Measurements from ENCODE around the gene MAPRE2. TPM values are rescaled to one million over a fixed set of nuclear protein-coding genes. Genes with fewer than 3 reads are reported as not detected.

The MAPRE2 gene
- total RNA-seq, 1 experiment from 2014 or later: 29.4 TPM

DNA sequence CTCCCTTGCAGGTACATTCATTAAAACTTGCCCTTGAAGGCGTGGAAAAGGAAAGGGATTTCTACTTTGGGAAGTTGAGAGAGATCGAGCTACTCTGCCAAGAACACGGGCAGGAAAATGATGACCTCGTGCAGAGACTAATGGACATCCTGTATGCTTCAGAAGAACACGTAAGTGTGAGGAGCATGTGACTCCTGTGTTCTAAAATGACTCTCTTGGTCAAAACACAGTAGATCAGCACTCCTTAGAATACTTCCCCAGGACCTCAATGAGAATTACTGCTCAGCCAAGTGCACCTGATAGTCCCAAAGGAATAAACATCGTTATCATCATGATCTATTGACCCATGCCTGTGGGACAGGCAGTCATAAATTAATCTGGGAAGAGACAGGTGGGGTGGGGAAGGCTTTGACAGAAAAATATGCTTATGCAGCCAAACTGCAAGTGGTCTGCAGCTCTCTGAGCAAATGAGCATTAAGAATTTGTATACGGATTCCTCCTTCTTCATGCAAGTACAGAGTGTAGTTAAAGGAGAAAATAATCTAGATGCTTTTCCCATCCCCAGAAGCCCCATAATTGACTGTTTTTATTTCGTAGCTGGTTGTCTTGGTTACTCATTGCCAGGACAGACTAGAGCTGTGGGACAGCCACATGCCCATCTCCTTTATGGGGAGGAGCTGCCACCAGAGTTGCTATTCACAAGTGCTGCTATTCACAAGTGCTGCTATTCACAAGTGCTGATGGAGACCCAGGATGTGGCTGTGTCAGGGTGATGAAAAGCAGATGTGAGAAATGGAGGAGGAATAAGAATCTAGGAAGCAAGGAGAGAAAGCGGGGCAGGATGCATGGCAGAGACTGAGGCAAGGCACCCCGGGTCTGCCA is 91.0 kb downstream of the MAPRE2 start:
- Histone ChIP-seq H2BK12ac (ENCODE audit: insufficient read length, low read depth, low read length) (no peak overlapping the region), H2AK5ac (ENCODE audit: insufficient read length, low read length) (no peak overlapping the region), H3T11ph (ENCODE audit: low read length) (no peak overlapping the region), H3K79me2 (ENCODE audit: insufficient read depth, low read length) (no peaks in the 10 kb centered on the region), H3K9me3 (ENCODE audit: control insufficient read depth, low read depth, low read length) (no peaks in the 10 kb centered on the region), H4K8ac (replicated peaks; ENCODE audit: insufficient read length, low read depth, low read length) (no peak overlapping the region), H2BK5ac (ENCODE audit: insufficient read length, low read length) (no peak overlapping the region), H2AFZ (ENCODE audit: low read length) (no peak overlapping the region), H4K20me1 (ENCODE audit: control insufficient read depth, insufficient read depth, insufficient read length) (no peaks in the 10 kb centered on the region), H3K18ac (ENCODE audit: insufficient read length, low read depth, low read length) (no peak overlapping the region), H2BK20ac (ENCODE audit: low read depth, low read length, poor library complexity, severe bottlenecking) (no peak overlapping the region), H3K4me2 (ENCODE audit: insufficient read depth, insufficient read length, low read length) (no peak overlapping the region), H2BK120ac (ENCODE audit: low read depth, low read length, poor library complexity, severe bottlenecking) (no peak overlapping the region), H3K27me3 (ENCODE audit: insufficient read depth, low read length) (no peaks in the 10 kb centered on the region), H4K5ac (ENCODE audit: insufficient read length, low read depth, low read length) (no peak overlapping the region), H3K14ac (ENCODE audit: insufficient read depth, low read length) (no peak overlapping the region), H3K23ac (ENCODE audit: insufficient read length, low read depth, low read length) (no peak overlapping the region), H2BK15ac (ENCODE audit: low read depth, low read length) (no peak overlapping the region), H3K9ac (ENCODE audit: extremely low read depth, insufficient read length, low read length) (no peak overlapping the region), H3K4me1 (ENCODE audit: insufficient read depth, low read length) (no peaks in the 10 kb centered on the region; the same call in 1 of the 2 replicates), H3K27ac (ENCODE audit: insufficient read length, low read depth, low read length) (no peak overlapping the region), H3K23me2 (ENCODE audit: insufficient read length, low read depth, low read length, poor library complexity, severe bottlenecking) (no peaks in the 10 kb centered on the region), H3K56ac (ENCODE audit: insufficient read length, low read depth, low read length) (no peak overlapping the region), H3K4ac (ENCODE audit: low read depth, low read length) (no peak overlapping the region), H4K91ac (ENCODE audit: insufficient read length, low read depth, low read length) (no peak overlapping the region), H3K79me1 (ENCODE audit: insufficient read depth, low read depth, low read length, poor library complexity, severe bottlenecking) (no peaks in the 10 kb centered on the region)
- Mint-ChIP-seq H3K4me1 (peaks cover 3 to 9% of the 10 kb centered on the region in 2 experiments), H3K27me3 (ENCODE audit: low read depth) (no peaks in the 10 kb centered on the region), H3K9me3 (no peaks in the 10 kb centered on the region), H3K27ac (peak overlapping the region in 1 of 3 experiments; percentile 43; a peak in 1 of 7 replicates), H3K4me3 (no peak overlapping the region), H3K36me3 (ENCODE audit: insufficient read depth in 1 of 3, low read depth in 3 of 3) (peaks cover 14 to 17% (median 16%) of the 10 kb centered on the region in 3 experiments; a peak in 6 of 7 replicates)
- DNase-seq: no peak
- TF ChIP-seq, protein P1, sequence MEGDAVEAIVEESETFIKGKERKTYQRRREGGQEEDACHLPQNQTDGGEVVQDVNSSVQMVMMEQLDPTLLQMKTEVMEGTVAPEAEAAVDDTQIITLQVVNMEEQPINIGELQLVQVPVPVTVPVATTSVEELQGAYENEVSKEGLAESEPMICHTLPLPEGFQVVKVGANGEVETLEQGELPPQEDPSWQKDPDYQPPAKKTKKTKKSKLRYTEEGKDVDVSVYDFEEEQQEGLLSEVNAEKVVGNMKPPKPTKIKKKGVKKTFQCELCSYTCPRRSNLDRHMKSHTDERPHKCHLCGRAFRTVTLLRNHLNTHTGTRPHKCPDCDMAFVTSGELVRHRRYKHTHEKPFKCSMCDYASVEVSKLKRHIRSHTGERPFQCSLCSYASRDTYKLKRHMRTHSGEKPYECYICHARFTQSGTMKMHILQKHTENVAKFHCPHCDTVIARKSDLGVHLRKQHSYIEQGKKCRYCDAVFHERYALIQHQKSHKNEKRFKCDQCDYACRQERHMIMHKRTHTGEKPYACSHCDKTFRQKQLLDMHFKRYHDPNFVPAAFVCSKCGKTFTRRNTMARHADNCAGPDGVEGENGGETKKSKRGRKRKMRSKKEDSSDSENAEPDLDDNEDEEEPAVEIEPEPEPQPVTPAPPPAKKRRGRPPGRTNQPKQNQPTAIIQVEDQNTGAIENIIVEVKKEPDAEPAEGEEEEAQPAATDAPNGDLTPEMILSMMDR (conservative IDR thresholded peaks at IDR 0.05): no peak
- no CpG with 5 or more reads among the region's 10 CpGs for WGBS (ENCODE audit: extremely low coverage, insufficient read length, low lambda C conversion rate)

Measured in H9 (cell line).